Measurements from ENCODE around the gene CSDE1. TPM values are rescaled to one million over a fixed set of nuclear protein-coding genes. Genes with fewer than 3 reads are reported as not detected.

CSDE1 gene
- total RNA-seq, 2 donors from 2014 or later, result 433 to 486 TPM

- H3K27ac Mint-ChIP-seq, result no peak overlapping the region
- ATAC-seq, result no peak
- H3K9me3 Mint-ChIP-seq, result no peaks in the 10 kb centered on the region
- DNase-seq (ENCODE audit: low spot score in 2 of 2), result no peak
- no peaks in the 10 kb centered on the region for H3K36me3 Mint-ChIP-seq
These were observed 63.1 kb downstream of the CSDE1 start for GRCh38 chr1:114694540-114695310.

DNA sequence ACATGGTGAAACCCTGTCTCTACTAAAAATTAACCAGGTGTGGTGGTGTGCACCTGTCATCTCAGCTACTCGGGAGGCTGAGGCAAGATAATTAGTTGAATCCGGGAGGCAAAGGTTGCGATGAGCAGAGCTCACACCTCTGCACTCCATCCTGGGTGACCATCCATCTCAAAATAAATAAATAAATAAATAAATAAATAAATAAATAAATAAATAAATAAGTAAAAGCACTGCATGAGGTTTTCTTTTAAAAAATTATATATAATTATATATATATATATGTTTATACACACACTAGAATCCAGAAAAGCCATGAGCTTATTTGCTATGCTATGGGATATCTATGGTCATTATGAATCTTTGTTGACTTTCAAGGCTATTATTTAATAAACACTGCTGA, 64.8 kb downstream of the CSDE1 start:
- DNase-seq (ENCODE audit: low spot score in 2 of 2) (no peak), ATAC-seq (no peak)
- Mint-ChIP-seq H3K27ac (no peak overlapping the region), H3K9me3 (no peaks in the 10 kb centered on the region), H3K36me3 (no peaks in the 10 kb centered on the region)

DNA sequence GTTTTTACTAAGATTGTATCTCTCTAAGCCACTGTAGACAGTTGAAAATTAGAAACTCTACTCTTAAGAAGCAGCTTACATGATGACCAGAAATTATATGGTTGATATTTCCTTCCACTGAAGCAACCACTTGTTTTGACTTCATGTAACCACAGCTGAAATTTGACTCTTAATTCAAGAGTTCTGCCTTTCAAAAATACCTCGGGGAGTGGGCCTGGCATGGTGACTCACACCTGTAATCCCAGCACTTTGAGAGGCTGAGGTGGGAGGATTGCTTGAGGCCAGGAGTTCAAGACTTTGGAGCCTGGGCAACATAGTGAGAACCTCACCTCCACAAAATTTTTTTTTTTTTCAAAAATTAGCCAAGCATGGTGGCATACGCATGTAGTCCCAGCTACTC, 66.7 kb downstream of the CSDE1 start:
- Mint-ChIP-seq H3K36me3 (no peaks in the 10 kb centered on the region), H3K9me3 (no peaks in the 10 kb centered on the region), H3K27ac (no peak overlapping the region)
- DNase-seq (ENCODE audit: low spot score in 2 of 2) (no peak), ATAC-seq (no peak)

DNA sequence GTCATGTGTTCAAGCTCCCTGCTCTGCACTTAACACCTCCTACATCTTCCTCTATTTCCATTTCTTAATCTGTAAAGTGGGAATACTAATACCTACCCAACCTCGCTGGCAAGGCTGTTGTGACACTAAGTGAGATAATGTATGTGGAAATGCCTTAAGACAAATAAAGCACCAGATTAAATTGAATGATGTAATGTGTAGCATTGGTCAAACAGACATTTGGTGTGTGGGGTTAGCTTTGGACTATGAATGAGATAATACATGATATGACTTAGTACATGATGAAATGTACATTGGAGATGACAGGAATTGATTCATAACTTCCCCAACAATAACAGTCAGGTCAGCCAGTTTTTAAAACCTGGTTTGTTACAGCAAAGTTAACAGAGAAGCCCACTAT, 67.6 kb downstream of the CSDE1 start:
- Mint-ChIP-seq H3K27ac (no peak overlapping the region), H3K36me3 (no peaks in the 10 kb centered on the region), H3K9me3 (no peaks in the 10 kb centered on the region)
- ATAC-seq (no peak), DNase-seq (ENCODE audit: low spot score in 2 of 2) (no peak)

DNA sequence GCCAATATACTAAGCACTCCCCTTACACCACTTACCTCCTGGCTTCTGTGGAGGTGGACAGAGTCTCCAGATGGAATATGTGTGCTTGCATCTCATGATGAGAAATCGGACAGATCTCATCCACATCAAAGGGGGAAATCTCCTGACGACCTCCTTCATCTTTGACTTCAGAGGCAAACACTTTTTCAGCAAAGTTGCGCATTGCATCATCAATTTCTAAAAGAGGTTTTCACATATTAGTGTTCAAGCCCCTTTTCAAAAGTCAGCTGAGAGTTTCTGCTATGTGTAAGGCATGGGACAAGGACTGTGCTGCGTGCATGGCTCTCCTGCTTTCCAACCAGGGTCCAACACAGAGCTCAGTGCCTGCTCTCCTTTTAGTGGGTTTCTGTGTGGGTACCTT, 69.3 kb downstream of the CSDE1 start:
- Mint-ChIP-seq H3K27ac (no peak overlapping the region), H3K36me3 (no peaks in the 10 kb centered on the region), H3K9me3 (no peaks in the 10 kb centered on the region)
- DNase-seq (ENCODE audit: low spot score in 2 of 2) (no peak), ATAC-seq (no peak)

DNA sequence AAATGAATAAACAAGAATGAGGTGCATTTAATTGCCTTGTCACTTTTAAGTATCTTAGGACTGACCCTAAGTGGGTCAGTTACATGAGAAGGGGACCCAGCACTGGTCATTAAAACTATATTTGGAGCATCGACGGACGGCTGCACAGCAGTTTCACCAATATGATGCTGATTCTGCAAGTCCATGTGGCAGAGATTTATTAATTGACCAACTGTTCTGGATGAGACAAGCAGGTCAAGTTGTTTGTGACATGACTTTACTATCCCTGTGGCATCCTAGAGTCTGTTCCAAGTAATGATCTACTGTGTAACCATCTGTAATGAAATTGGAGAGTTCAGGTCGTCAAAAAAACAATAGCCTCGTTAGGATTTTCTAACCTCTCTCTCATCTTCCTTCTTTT, 71.9 kb downstream of the CSDE1 start:
- no peak for ATAC-seq
- Mint-ChIP-seq H3K9me3 (no peaks in the 10 kb centered on the region), H3K36me3 (no peaks in the 10 kb centered on the region), H3K27ac (no peak overlapping the region)
- DNase-seq (ENCODE audit: low spot score in 2 of 2), result no peak

- H3K36me3 Mint-ChIP-seq, result no peaks in the 10 kb centered on the region
- H3K9me3 Mint-ChIP-seq, result no peaks in the 10 kb centered on the region
- no peak overlapping the region for H3K27ac Mint-ChIP-seq
- no peak for ATAC-seq
- DNase-seq (ENCODE audit: low spot score in 2 of 2), result no peak
These were observed 80.1 kb downstream of the CSDE1 start for GRCh38 chr1:114677691-114678090.

DNA sequence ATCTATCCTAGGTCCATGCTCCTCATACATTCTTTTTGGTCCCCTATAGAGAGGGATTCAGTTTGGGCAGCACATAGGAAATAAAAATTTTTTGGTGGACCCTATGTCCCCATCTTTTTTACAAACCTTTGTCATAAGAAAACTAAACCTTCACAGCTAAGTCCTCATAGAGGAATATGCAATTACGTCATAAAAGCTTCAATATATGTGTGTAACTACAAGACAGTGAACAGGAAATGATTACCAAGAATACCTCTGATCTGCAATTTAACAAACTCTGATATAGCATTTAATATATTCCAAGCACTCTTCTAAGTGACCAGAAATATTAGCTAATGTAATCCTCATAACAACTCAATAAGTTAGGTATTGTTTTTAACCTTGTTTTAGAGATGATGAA, 81.7 kb downstream of the CSDE1 start:
- no peaks in the 10 kb centered on the region for H3K9me3 Mint-ChIP-seq
- H3K36me3 Mint-ChIP-seq, result no peaks in the 10 kb centered on the region
- H3K27ac Mint-ChIP-seq, result no peak overlapping the region
- DNase-seq (ENCODE audit: low spot score in 2 of 2) (no peak), ATAC-seq (no peak)

DNA sequence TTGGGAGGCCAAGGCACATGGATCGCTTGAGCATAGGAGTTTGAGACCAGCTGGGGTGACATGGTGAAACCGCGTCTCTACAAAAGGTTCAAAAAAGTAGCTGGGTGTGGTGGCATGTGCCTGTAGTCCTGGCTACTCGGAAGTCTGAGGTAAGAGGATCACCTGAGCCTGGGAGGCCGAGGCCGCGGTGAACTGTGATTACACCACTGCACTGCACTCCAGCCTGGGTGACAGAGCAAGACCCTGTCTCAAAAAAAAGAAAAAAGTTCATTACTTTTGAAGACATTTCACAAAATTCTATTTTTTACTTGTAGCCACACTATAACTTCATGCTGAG, 85.9 kb downstream of the CSDE1 start:
- Mint-ChIP-seq H3K27ac (no peak overlapping the region), H3K36me3 (no peaks in the 10 kb centered on the region), H3K9me3 (no peaks in the 10 kb centered on the region)
- DNase-seq (ENCODE audit: low spot score in 2 of 2) (no peak), ATAC-seq (no peak)

- ATAC-seq (no peak), DNase-seq (ENCODE audit: low spot score in 2 of 2) (no peak)
- Mint-ChIP-seq H3K27ac (no peak overlapping the region), H3K9me3 (no peaks in the 10 kb centered on the region), H3K36me3 (no peaks in the 10 kb centered on the region)
These were observed 86.5 kb downstream of the CSDE1 start for GRCh38 chr1:114671011-114671938.

DNA sequence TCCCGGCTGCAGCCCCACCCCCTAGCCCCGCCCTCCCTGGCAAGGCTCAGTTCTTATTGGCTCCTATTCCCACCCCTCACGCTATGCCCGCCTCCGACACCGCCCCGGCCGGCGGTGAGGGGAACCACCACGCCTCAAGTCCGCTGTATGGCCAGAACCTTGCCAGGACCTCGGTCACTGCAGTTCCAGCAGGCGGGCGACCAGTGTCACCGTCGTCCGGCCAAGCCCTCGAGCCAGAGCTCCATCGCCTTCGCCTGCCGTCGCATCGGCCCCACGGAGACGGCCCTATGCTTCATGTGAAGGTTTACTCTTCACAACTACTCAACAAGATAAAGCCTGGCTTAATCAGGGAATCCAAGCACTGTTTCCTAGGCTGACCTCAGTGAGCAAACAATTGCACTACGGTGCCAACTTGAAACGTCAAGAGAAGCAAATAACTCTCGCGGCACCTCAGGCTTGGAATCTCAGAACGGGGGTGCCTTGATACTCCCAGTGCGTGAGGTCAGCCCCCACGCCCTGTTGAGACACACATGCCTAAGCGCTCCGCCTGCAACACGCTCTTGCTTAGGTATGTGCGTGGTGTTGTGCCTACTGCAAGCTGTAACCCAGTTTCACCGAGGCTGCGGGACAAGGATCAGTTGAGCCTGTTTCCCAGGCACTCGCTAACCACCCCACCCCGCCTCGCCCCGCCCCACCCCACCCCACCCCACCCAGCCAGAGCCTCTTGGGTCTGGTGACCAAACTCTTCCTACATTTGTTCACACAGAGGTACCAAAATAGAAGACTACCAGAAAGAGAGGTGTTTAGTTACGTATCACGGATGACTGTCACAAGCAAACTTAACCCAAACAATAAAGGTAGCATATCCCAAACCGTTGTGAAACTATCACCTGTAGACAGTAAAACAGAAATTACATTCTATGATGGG, 87.4 kb downstream of the CSDE1 start:
- Mint-ChIP-seq H3K9me3 (no peaks in the 10 kb centered on the region), H3K36me3 (no peaks in the 10 kb centered on the region), H3K27ac (peak overlapping the region; percentile 30 to 76)
- ATAC-seq (peak; percentile 98 to 99), DNase-seq (ENCODE audit: low spot score in 2 of 2) (peak in 1 of 2 donors; percentile 86)

GRCh38 chr1:114669562-114670082, 88.2 kb downstream of the CSDE1 start, which contains the start of gene DENND2C:
Gene DENND2C, minus strand, starts transcription at chr1:114670049. Its CDS starts 44,065 bp downstream, at chr1:114625984.
- ATAC-seq, result peak; percentile 63 to 70
- Mint-ChIP-seq H3K27ac (peak within 1 kb of the TSS; percentile 30 to 76), H3K36me3 (no peaks in the 10 kb centered on the region), H3K9me3 (no peaks in the 10 kb centered on the region)
- peak in 1 of 2 donors; percentile 76 for DNase-seq (ENCODE audit: low spot score in 2 of 2)

- Mint-ChIP-seq H3K36me3 (no peaks in the 10 kb centered on the region), H3K27ac (peak overlapping the region in 1 of 2 donors; percentile 76), H3K9me3 (no peaks in the 10 kb centered on the region)
- ATAC-seq (no peak), DNase-seq (ENCODE audit: low spot score in 2 of 2) (no peak)
These were observed 88.8 kb downstream of the CSDE1 start for GRCh38 chr1:114668784-114669561.

DNA sequence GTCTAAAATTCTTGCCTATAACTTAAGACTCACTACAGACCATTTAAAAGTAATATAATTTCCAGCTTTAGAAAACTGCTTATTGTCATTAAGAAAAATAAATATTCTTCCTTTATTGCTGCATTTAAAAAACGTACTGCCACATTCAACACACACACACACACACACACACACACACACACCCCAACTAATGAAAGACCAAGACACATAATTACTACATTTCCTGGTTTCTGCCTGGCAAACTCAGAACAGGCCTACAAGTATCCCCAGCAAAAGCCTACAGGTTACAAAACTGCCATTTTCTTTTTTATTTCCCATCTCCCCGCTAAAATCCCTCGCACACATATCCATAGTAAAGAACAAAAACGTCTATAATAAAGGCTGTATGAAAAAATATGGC, 89.4 kb downstream of the CSDE1 start:
- ATAC-seq, result no peak
- DNase-seq (ENCODE audit: low spot score in 2 of 2), result no peak
- no peaks in the 10 kb centered on the region for H3K36me3 Mint-ChIP-seq
- H3K27ac Mint-ChIP-seq, result no peak overlapping the region
- no peaks in the 10 kb centered on the region for H3K9me3 Mint-ChIP-seq

GRCh38 chr1:114666954-114667353, 90.8 kb downstream of the CSDE1 start:
- no peaks in the 10 kb centered on the region for H3K36me3 Mint-ChIP-seq
- H3K9me3 Mint-ChIP-seq, result no peaks in the 10 kb centered on the region
- ATAC-seq (no peak), DNase-seq (ENCODE audit: low spot score in 2 of 2) (no peak)
- H3K27ac Mint-ChIP-seq, result no peak overlapping the region
